WTC11 (cell line): ENCODE data around the gene CEBPA. TPM values are rescaled to one million over a fixed set of nuclear protein-coding genes. Genes with fewer than 3 reads are reported as not detected.

Source experiments
- ATAC-seq: fragments of 200-7000 bp; cut with Tn5 transposase; 2 replicates; pipeline ENCODE4 v1.10.0; 2021; ENCODE audit warnings: mild to moderate bottlenecking, moderate library complexity
- CTCF ChIA-PET: fragments of 300-600 bp; sonication (Branson Sonifier 250); formaldehyde crosslinking; loops from one replicate; lab custom pipeline; 2021; ENCODE audit warnings: antibody characterized with exemption; lab: Charles Lee
- POLR2A ChIA-PET: fragments of 350-600 bp; sonication (Branson Sonifier 250); formaldehyde crosslinking; loops from one replicate; lab custom pipeline; 2021; ENCODE audit warnings: antibody characterized with exemption; lab: Charles Lee
- DNase-seq: peaks from one replicate; pipeline ENCODE4 v3.0.0; 2021; ENCODE audit warnings: low spot score
- H3K27ac Mint-ChIP-seq: 2 replicates; pipeline ENCODE4 v1.8.0; 2021; ENCODE audit warnings: mixed read lengths
- H3K27me3 Mint-ChIP-seq: 2 replicates; pipeline ENCODE4 v1.8.0; 2021; ENCODE audit warnings: low read depth, mild to moderate bottlenecking, moderate library complexity, mixed read lengths
- H3K36me3 Mint-ChIP-seq: 2 replicates; pipeline ENCODE4 v1.8.0; 2021; ENCODE audit warnings: mixed read lengths
- H3K4me1 Mint-ChIP-seq: 2 replicates; pipeline ENCODE4 v1.8.0; 2022; ENCODE audit warnings: mixed read lengths
- H3K4me3 Mint-ChIP-seq: 2 replicates; pipeline ENCODE4 v1.8.0; 2021; ENCODE audit warnings: mild to moderate bottlenecking, moderate library complexity, mixed read lengths
- H3K9me3 Mint-ChIP-seq: 2 replicates; pipeline ENCODE4 v1.8.0; 2021; ENCODE audit warnings: mixed read lengths
- ATF6 ChIP-seq: sonication (generic); formaldehyde crosslinking; IDR thresholded peaks from 2 replicates; pipeline ENCODE4 v1.8.1; 2023; ENCODE audit warnings: mild to moderate bottlenecking, missing genetic modification reagents
- GTF2I ChIP-seq: fragments of 250-450 bp; sonication (Bioruptor Pico); conservative IDR thresholded peaks from 2 replicates; pipeline ENCODE4 v1.4.0; 2021; ENCODE audit warnings: mild to moderate bottlenecking
- IRF2 ChIP-seq: sonication (generic); formaldehyde crosslinking; IDR thresholded peaks from 2 replicates; pipeline ENCODE4 v1.8.0; 2022; ENCODE audit warnings: low read depth, missing genetic modification reagents, borderline replicate concordance
- MYBL2 ChIP-seq: sonication (generic); formaldehyde crosslinking; IDR thresholded peaks from 2 replicates; pipeline ENCODE4 v1.8.1; 2023; ENCODE audit warnings: mild to moderate bottlenecking, moderate library complexity, missing genetic modification reagents
- NFATC4 ChIP-seq: fragments of 250-450 bp; sonication (Bioruptor Pico); IDR thresholded peaks from 2 replicates; pipeline ENCODE4 v1.9.0; 2021; ENCODE audit warnings: mild to moderate bottlenecking
- PRRX2 ChIP-seq: fragments of 250-450 bp; sonication (Bioruptor Pico); IDR thresholded peaks from 2 replicates; pipeline ENCODE4 v1.8.0; 2021; ENCODE audit warnings: mild to moderate bottlenecking
- RELA ChIP-seq: sonication (generic); formaldehyde crosslinking; IDR thresholded peaks from 2 replicates; pipeline ENCODE4 v1.8.1; 2022; ENCODE audit warnings: missing genetic modification reagents, mild to moderate bottlenecking, borderline replicate concordance
- SP1 ChIP-seq: sonication (generic); formaldehyde crosslinking; conservative IDR thresholded peaks from 2 replicates; pipeline ENCODE4 v1.8.1; 2022; ENCODE audit warnings: missing genetic modification reagents
- TEAD1 ChIP-seq: sonication (generic); formaldehyde crosslinking; IDR thresholded peaks from 2 replicates; pipeline ENCODE4 v1.8.0; 2022; ENCODE audit warnings: mild to moderate bottlenecking, missing genetic modification reagents
- TEAD4 ChIP-seq: sonication (generic); formaldehyde crosslinking; IDR thresholded peaks from 2 replicates; pipeline ENCODE4 v1.8.0; 2022; ENCODE audit warnings: mild to moderate bottlenecking, missing genetic modification reagents
- ZBTB21 ChIP-seq: sonication (generic); formaldehyde crosslinking; IDR thresholded peaks from 2 replicates; pipeline ENCODE4 v1.8.1; 2023; ENCODE audit warnings: mild to moderate bottlenecking, missing genetic modification reagents, borderline replicate concordance
- ZBTB43 ChIP-seq: sonication (generic); formaldehyde crosslinking; IDR thresholded peaks from 2 replicates; pipeline ENCODE4 v1.8.1; 2023; ENCODE audit warnings: mild to moderate bottlenecking, missing genetic modification reagents
- ZNF138 ChIP-seq: sonication (generic); formaldehyde crosslinking; conservative IDR thresholded peaks from 2 replicates; pipeline ENCODE4 v1.8.1; 2022; ENCODE audit warnings: mild to moderate bottlenecking, moderate library complexity, missing genetic modification reagents
- ZNF232 ChIP-seq: sonication (generic); formaldehyde crosslinking; IDR thresholded peaks from 2 replicates; pipeline ENCODE4 v1.8.0; 2022; ENCODE audit warnings: mild to moderate bottlenecking, missing genetic modification reagents
- ZNF263 ChIP-seq: sonication (generic); formaldehyde crosslinking; IDR thresholded peaks from 2 replicates; pipeline ENCODE4 v1.8.1; 2022; ENCODE audit warnings: low read depth, mild to moderate bottlenecking, moderate library complexity, missing genetic modification reagents
- total RNA-seq: library from RNA; stranded (reverse); gene quantifications from 3 replicates; pipeline ENCODE4 v1.2.3, GENCODE V29; 2021
- TF ChIP-seq, protein P1 (sequence below): sonication (generic); formaldehyde crosslinking; IDR thresholded peaks from 2 replicates; pipeline ENCODE4 v1.8.0; 2023; ENCODE audit warnings: missing genetic modification reagents, mild to moderate bottlenecking, borderline replicate concordance
- TF ChIP-seq, protein P2 (sequence below): sonication (generic); formaldehyde crosslinking; IDR thresholded peaks from 2 replicates; pipeline ENCODE4 v1.8.0; 2023; ENCODE audit warnings: mild to moderate bottlenecking, missing genetic modification reagents
- TF ChIP-seq, protein P3 (sequence below): fragments of 250-450 bp; sonication (Bioruptor Pico); IDR thresholded peaks from 2 replicates; pipeline ENCODE4 v1.8.0; 2021; ENCODE audit warnings: mild to moderate bottlenecking

CEBPA gene
- total RNA-seq, 1 experiment from 2014 or later = 5.6 TPM

GRCh38 chr19:33284756-33285155 lies 17.6 kb downstream of the CEBPA start:
- ChIA-PET POLR2A (no interaction called here), CTCF (interaction anchor here (0.8 to 2.5 kb wide), 6 partner anchors 10 to 493 kb away, joined by 3 to 7 read pairs (median 4); partner anchors contain the start of gene SLC7A10)
- Mint-ChIP-seq H3K9me3 (peaks cover 24% of the 10 kb centered on the region), H3K4me1 (peaks cover 16% of the 10 kb centered on the region), H3K27me3 (peaks cover 6% of the 10 kb centered on the region), H3K4me3 (no peak overlapping the region), H3K27ac (no peak overlapping the region), H3K36me3 (peaks cover 6% of the 10 kb centered on the region; the same call in 1 of the 2 replicates)
- ATAC-seq (no peak), DNase-seq (no peak)
- no peak for TF ChIP-seq ZNF232
- TF ChIP-seq ZBTB43 = no peak
- no peak for TF ChIP-seq ZNF138 (CRISPR knock-in tag)
- TF ChIP-seq RELA (CRISPR knock-in tag) = no peak
- TF ChIP-seq, protein P1, sequence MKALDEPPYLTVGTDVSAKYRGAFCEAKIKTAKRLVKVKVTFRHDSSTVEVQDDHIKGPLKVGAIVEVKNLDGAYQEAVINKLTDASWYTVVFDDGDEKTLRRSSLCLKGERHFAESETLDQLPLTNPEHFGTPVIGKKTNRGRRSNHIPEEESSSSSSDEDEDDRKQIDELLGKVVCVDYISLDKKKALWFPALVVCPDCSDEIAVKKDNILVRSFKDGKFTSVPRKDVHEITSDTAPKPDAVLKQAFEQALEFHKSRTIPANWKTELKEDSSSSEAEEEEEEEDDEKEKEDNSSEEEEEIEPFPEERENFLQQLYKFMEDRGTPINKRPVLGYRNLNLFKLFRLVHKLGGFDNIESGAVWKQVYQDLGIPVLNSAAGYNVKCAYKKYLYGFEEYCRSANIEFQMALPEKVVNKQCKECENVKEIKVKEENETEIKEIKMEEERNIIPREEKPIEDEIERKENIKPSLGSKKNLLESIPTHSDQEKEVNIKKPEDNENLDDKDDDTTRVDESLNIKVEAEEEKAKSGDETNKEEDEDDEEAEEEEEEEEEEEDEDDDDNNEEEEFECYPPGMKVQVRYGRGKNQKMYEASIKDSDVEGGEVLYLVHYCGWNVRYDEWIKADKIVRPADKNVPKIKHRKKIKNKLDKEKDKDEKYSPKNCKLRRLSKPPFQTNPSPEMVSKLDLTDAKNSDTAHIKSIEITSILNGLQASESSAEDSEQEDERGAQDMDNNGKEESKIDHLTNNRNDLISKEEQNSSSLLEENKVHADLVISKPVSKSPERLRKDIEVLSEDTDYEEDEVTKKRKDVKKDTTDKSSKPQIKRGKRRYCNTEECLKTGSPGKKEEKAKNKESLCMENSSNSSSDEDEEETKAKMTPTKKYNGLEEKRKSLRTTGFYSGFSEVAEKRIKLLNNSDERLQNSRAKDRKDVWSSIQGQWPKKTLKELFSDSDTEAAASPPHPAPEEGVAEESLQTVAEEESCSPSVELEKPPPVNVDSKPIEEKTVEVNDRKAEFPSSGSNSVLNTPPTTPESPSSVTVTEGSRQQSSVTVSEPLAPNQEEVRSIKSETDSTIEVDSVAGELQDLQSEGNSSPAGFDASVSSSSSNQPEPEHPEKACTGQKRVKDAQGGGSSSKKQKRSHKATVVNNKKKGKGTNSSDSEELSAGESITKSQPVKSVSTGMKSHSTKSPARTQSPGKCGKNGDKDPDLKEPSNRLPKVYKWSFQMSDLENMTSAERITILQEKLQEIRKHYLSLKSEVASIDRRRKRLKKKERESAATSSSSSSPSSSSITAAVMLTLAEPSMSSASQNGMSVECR (CRISPR knock-in tag) = no peak
- TF ChIP-seq ATF6 = no peak

GRCh38 chr19:33284146-33284643 lies 18.1 kb downstream of the CEBPA start:
- no peak for DNase-seq
- POLR2A ChIA-PET = no interaction called here
- peaks cover 18% of the 10 kb centered on the region for H3K9me3 Mint-ChIP-seq
- TF ChIP-seq, protein P2, sequence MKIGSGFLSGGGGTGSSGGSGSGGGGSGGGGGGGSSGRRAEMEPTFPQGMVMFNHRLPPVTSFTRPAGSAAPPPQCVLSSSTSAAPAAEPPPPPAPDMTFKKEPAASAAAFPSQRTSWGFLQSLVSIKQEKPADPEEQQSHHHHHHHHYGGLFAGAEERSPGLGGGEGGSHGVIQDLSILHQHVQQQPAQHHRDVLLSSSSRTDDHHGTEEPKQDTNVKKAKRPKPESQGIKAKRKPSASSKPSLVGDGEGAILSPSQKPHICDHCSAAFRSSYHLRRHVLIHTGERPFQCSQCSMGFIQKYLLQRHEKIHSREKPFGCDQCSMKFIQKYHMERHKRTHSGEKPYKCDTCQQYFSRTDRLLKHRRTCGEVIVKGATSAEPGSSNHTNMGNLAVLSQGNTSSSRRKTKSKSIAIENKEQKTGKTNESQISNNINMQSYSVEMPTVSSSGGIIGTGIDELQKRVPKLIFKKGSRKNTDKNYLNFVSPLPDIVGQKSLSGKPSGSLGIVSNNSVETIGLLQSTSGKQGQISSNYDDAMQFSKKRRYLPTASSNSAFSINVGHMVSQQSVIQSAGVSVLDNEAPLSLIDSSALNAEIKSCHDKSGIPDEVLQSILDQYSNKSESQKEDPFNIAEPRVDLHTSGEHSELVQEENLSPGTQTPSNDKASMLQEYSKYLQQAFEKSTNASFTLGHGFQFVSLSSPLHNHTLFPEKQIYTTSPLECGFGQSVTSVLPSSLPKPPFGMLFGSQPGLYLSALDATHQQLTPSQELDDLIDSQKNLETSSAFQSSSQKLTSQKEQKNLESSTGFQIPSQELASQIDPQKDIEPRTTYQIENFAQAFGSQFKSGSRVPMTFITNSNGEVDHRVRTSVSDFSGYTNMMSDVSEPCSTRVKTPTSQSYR = no peak
- no peak for TF ChIP-seq ZNF263 (CRISPR knock-in tag)
- TF ChIP-seq MYBL2 = no peak
- no peak for TF ChIP-seq TEAD4
- TF ChIP-seq GTF2I (CRISPR knock-in tag) = no peak
- TF ChIP-seq PRRX2 (CRISPR knock-in tag) = no peak
- TF ChIP-seq ZBTB21 (CRISPR knock-in tag) = no peak
- TF ChIP-seq, protein P1 (CRISPR knock-in tag) = no peak
- no peak for TF ChIP-seq SP1 (CRISPR knock-in tag)
- TF ChIP-seq, protein P3, sequence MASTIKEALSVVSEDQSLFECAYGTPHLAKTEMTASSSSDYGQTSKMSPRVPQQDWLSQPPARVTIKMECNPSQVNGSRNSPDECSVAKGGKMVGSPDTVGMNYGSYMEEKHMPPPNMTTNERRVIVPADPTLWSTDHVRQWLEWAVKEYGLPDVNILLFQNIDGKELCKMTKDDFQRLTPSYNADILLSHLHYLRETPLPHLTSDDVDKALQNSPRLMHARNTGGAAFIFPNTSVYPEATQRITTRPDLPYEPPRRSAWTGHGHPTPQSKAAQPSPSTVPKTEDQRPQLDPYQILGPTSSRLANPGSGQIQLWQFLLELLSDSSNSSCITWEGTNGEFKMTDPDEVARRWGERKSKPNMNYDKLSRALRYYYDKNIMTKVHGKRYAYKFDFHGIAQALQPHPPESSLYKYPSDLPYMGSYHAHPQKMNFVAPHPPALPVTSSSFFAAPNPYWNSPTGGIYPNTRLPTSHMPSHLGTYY (CRISPR knock-in tag) = no peak
- no peak for TF ChIP-seq ZNF138 (CRISPR knock-in tag)
- no peak for TF ChIP-seq NFATC4 (CRISPR knock-in tag)
- no peak for TF ChIP-seq TEAD1 (CRISPR knock-in tag)
- no peak for TF ChIP-seq IRF2 (CRISPR knock-in tag)

More at GRCh38 chr19:33284146-33284643, 18.1 kb downstream of the CEBPA start:
- H3K36me3 Mint-ChIP-seq = peaks cover 6% of the 10 kb centered on the region; the same call in 1 of the 2 replicates
- H3K27ac Mint-ChIP-seq = no peak overlapping the region
- peaks cover 16% of the 10 kb centered on the region for H3K4me1 Mint-ChIP-seq
- no peak overlapping the region for H3K4me3 Mint-ChIP-seq
- H3K27me3 Mint-ChIP-seq = peaks cover 6% of the 10 kb centered on the region
- CTCF ChIA-PET = interaction anchor here (0.8 to 2.5 kb wide), 6 partner anchors 9 to 494 kb away, joined by 3 to 7 read pairs (median 4); partner anchors contain the start of gene SLC7A10
- ATAC-seq = no peak
